AG04449 (cell line): ENCODE data around the gene MKRN2.
"Not testable (repeated sequence)": the region's sequence is repeated elsewhere in the genome, so short reads cannot be mapped to it uniquely, and the experiment has no call there.

ENCODE experiments used
- CTCF ChIA-PET: fragments of 350-600 bp; formaldehyde crosslinking; extraction: SDS; loops from one replicate; lab custom pipeline; 2021; ENCODE audit warnings: antibody characterized with exemption; lab: Yijun Ruan, JAX
- POLR2A ChIA-PET: fragments of 400-600, 350-600 bp; formaldehyde crosslinking; extraction: SDS; loops from one replicate; lab custom pipeline; 2020; ENCODE audit warnings: antibody characterized with exemption, inconsistent platforms; lab: Yijun Ruan, JAX
- DNase-seq: peaks from one replicate; pipeline ENCODE4 v3.0.0-alpha.2; 2010; ENCODE audit warnings: low read depth, low spot score
- H3K4me3 ChIP-seq: 2 replicates; pipeline ENCODE4 v1.5.1; 2011; ENCODE audit warnings: low read depth, mild to moderate bottlenecking, control low read depth, low read length
- TF ChIP-seq, protein P1 (sequence below): IDR thresholded peaks from one replicate; pipeline ENCODE4 v1.5.1; 2011; ENCODE audit warnings: mild to moderate bottlenecking, moderate library complexity, low read length, control low read depth, inconsistent platforms; ENCODE audit not compliant: insufficient read depth; ENCODE audit errors: missing control alignments

The MKRN2 gene

DNA sequence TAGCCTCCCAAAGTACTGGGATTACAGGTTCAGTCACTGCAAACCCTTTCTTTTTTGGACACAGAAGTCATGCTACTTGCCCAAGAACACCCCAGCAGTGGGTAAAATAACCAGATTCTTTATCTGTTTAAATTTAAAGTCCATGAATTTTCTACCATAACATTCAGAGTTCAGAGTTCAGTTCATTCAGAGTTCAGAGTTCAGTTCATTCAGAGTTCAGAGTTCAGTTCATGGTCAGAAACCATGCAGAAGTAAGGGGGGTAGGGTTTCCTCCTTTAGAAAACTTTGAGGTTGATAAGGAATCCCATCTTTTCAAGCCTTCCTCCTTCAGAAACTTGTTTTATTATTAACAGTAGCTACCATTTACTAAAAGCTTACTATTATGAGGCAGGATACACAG, 63.8 kb downstream of the MKRN2 start:
- TF ChIP-seq, protein P1, sequence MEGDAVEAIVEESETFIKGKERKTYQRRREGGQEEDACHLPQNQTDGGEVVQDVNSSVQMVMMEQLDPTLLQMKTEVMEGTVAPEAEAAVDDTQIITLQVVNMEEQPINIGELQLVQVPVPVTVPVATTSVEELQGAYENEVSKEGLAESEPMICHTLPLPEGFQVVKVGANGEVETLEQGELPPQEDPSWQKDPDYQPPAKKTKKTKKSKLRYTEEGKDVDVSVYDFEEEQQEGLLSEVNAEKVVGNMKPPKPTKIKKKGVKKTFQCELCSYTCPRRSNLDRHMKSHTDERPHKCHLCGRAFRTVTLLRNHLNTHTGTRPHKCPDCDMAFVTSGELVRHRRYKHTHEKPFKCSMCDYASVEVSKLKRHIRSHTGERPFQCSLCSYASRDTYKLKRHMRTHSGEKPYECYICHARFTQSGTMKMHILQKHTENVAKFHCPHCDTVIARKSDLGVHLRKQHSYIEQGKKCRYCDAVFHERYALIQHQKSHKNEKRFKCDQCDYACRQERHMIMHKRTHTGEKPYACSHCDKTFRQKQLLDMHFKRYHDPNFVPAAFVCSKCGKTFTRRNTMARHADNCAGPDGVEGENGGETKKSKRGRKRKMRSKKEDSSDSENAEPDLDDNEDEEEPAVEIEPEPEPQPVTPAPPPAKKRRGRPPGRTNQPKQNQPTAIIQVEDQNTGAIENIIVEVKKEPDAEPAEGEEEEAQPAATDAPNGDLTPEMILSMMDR = no peak
- CTCF ChIA-PET = interaction anchor here (0.8 kb wide), 1 partner anchor 9 kb away, joined by 4 read pairs; no protein-coding TSS in a partner anchor
- no peak overlapping the region for H3K4me3 ChIP-seq
- no peak for DNase-seq
- POLR2A ChIA-PET = no interaction called here

GRCh38 chr3:12622335-12622734, 65.4 kb downstream of the MKRN2 start:
- ChIA-PET CTCF (no interaction called here), POLR2A (no interaction called here)
- H3K4me3 ChIP-seq = no peak overlapping the region
- DNase-seq = no peak
- TF ChIP-seq, protein P1 = no peak

DNA sequence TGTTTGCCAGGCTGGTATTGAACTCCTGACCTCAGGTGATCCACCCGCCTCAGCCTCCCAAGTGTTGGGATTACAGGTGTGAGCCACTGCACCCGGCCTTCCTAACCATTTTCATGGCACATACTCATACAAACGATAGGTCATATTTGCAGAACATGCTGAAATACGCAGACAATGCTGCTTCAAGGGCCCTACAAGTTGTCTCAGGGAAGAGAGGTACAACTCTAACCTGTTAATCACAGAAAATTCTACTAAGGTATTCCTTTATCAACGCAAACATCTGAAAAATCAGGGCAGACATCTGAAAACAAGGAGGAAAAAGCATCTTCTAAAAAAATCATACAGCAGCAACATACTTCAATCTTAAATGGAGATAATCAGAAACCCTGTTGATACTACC, 67.2 kb downstream of the MKRN2 start:
- ChIA-PET CTCF (interaction anchor here (1.0 to 1.2 kb wide), 2 partner anchors 83 to 218 kb away, joined by 3 read pairs; partner anchors contain the start of gene RPL32), POLR2A (no interaction called here)
- no peak for DNase-seq
- TF ChIP-seq, protein P1 = no peak
- no peak overlapping the region for H3K4me3 ChIP-seq

DNA sequence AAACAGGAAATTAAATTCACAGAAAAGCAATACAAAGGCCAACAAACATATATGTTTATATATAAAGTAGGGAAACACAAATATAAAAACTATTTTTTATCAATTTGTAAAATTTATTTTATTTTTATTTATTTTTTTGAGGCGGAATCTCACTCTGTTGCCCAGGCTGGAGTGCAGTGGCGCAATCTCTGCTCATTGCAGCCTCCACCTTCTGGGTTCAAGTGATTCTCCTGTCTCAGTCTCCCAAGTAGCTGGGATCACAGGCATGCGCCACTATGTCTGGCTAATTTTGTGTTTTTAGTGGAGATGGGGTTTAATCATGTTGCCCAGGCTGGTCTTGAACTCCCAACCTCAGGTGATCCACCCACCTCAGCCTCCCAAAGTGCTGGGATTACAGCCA, 68.1 kb downstream of the MKRN2 start:
- DNase-seq, POLR2A ChIA-PET, H3K4me3 ChIP-seq: not testable (repeated sequence)
- CTCF ChIA-PET = interaction anchor here (1.0 to 1.2 kb wide), 2 partner anchors 82 to 217 kb away, joined by 3 read pairs; partner anchors contain the start of gene RPL32

- ChIA-PET POLR2A (no interaction called here), CTCF (interaction anchor here (0.6 to 1.0 kb wide), 2 partner anchors 35 to 132 kb away, joined by 3 read pairs; no protein-coding TSS in a partner anchor)
- H3K4me3 ChIP-seq = no peak overlapping the region
- TF ChIP-seq, protein P1 = no peak
- no peak for DNase-seq
Observed at GRCh38 chr3:12627370-12627769, 70.5 kb downstream of the MKRN2 start.

- ChIA-PET CTCF (no interaction called here), POLR2A (no interaction called here)
- TF ChIP-seq, protein P1 = no peak
- no peak overlapping the region for H3K4me3 ChIP-seq
- no peak for DNase-seq
Observed at GRCh38 chr3:12628813-12629212, 71.9 kb downstream of the MKRN2 start.

DNA sequence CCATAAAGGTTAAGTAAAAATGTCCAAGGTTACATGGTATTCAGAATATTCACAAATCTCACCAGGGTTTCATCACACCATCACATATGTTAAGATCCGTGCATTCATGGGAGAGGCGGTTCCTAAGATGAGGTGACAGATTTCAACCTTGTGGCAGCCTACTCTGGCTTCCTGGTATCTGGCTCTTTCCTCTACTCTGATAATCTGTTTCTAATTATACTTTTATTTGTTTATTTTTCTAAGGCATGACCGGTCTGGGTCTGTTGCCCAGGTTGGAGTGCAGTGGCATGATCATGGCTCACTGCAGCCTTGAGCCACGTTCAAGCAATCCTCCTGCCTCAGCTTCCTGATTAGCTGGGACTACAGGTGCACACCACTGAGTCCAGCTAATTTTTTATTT, 72.7 kb downstream of the MKRN2 start:
- no peak for DNase-seq
- CTCF ChIA-PET = no interaction called here
- TF ChIP-seq, protein P1 = no peak
- no peak overlapping the region for H3K4me3 ChIP-seq
- POLR2A ChIA-PET = no interaction called here
